HG03196 (cell line): ENCODE data around the gene KDM7A.

Experiments
- ATAC-seq: cut with Tn5 transposase; IDR thresholded peaks from one replicate; pipeline ENCODE4 v1.9.1; 2021; ENCODE audit not compliant: unreplicated experiment

The KDM7A gene

DNA sequence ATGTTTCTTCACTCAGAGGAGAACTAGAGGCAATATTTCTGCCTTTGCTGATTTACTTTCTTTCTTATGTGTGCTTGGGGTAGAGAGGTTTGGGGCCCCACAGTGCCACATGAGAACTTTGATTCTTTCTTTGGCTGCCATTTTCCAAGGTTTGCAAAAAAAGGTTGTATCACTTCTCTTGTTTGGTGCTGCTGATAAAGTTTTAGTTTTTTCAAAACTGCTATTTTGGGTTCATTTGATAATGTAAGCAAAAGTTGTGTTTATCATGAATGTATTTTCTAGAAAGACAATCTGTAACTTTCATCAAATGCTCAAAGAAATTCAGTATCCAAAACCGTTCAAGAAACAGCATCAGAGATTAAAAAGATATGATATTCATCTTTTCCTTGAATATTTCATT lies 83.4 kb downstream of the KDM7A start:
- ATAC-seq, result no peak

DNA sequence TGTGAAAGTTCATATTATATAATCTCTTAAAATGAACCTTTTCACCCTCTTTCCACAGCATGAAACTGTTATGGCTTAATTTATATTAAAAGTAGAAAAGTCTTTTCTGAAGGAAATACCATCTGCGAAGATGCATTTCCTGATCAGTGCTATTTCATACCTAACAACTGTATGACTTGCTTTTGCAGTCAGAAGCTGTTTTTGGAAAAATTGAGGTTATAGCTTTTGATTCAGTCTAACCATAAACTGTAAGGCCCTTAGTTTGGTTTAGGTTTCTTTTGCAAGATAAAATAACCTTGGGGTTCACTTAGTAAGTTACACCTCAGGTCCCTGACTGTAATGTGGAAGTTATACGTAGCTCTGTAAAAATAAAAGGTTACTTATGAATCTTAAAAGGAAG lies 91.3 kb downstream of the KDM7A start:
- no peak for ATAC-seq

DNA sequence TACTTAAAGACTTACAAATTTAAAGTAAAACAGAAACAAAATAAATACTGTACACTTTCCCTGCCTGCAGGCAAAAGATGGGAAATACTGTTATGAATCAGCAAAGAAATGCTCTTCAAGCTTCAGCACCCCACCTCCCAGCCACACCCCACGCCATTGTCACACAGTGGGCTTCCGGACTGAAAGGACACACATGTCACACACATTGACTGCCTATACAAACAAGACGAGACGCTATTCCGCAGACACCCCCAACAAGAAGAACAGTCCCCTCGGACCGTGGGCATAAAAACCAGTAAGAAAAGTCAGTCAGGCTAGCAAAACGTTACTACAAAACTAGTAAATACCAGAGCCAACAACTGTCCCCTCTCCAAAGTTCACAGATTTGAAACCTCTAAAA lies 91.8 kb downstream of the KDM7A start:
- ATAC-seq, result peak; percentile 90

DNA sequence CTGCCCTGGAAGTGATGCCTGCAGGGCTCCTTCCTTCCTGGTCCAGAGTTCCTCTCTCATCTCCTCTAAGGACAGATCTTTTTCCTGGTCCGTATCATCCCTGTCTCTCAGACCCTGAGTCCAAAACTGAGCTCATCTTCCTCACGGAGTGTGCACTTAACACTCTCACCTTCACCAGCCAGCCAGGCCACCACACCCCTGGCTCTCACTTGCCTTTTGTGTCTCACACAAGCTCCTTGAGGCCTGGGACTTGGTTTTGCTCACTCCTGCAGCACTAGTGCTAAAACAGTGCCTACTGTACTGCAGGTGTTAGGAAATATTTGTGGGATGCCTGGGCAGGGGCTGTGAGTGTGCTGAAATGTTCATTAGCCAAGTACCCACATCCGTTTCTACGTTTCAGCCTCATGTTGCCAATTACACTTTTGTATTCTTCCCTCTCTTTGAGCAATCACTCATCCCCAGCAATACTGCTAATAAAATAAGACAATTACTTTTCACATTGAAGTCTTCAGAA lies 92.6 kb downstream of the KDM7A start:
- ATAC-seq, result no peak

DNA sequence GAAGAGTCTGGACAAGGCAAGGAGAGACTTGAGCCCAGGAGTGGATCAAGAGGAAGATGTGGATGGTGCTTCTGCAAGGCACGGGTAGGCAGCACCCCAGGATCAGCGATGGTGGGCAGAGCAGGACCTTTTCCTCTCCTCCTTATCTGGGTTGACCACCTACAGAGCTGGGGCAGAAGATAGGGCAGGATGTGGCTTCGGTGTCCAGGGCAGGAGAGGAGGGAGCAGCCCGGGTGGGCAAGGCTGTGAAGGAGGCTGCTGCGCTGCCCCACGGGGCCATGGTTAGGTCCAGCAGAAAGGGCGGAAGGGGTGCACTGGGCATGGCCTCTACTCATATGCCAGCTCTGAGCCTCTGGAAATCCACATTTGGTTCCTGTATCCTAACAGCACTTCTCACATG lies 94.0 kb downstream of the KDM7A start:
- no peak for ATAC-seq

DNA sequence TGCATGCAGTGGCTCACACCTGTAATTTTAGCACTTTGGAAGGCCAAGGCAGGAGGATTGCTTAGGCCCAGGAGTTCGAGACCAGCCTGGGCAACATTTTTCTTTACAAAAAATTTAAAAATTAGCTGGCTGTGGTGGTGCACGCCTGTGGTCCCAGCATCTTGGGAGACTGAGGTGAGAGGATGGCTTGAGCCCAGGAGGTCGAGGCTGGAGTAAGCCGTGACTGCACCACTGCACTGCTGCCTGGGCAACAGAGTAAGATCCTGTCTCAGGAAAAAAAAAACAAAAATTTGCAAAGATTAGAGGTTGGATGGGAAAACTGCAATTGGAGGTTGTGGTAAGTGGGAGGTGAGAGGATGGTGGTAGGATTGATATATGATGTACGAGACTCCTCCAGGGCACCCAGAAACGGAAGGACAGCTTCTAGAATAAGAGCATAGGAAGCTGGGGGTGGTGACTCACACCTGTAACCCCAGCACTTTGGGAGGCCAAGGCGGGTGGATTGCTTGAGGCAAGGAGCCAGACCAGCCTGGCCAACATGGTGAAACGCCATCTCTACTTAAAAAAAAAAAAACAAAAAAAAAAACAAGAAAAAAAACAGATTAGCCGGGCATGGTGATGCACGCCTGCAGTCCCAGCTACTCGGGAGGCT lies 94.9 kb downstream of the KDM7A start:
- no peak for ATAC-seq

DNA sequence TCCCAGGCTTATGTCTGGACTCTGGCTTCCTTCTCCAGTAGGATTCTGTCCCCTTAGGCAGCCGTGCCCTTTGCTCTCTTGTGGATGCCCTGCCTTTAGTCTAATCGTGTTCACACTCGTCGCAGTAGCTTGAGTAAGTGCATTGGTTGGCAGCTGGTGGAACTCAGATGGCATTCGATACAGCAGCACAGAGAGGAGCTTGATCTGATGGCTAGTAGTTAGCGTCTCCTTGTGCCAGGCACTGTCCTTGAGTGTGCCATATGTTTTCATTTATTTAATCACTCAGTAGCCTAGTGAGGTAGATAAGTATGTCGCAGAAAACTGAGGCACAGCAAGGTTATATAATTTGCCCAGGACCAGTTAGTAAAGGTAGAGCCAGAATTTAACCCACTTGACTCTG lies 95.9 kb downstream of the KDM7A start:
- no peak for ATAC-seq

DNA sequence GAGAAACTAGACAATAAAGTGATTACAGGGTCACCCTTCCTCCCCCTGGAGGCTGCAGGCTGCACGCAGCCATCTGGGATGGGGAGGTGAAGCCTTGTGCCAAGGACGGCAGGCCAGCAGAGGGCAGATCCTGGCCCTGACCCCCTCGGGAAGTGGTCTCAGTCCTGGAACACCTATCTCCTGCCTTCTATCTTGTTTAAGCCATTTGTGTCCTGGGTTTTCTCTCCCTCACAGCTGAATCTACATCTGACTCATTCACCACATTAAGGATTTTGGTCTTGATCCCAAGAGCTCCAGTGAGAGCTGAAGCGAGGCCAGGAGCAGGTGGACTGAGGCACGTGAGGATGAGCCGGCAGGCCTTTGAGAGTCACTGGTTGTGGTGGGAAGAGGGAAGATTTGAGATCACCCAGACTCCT lies 97.7 kb downstream of the KDM7A start:
- ATAC-seq, result no peak

DNA sequence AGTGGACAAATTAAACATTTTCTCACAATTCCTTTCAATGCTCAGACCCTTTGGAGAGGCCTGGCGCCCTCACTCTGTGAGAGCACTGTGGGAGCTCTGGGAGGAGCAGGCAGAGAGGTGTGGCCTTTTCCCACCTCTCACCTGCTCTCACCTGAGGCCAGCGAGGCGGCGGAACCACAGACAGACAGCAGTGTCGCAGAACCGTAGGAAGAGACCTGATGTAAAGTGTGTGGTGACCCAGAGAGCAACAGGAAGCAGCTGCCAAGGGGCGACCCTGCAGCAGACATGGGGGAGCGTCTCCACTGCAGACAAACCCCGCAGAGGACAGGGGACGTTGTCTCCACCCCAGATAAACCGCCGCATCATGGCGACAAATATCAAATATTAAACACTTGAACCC lies 98.4 kb downstream of the KDM7A start:
- no peak for ATAC-seq

DNA sequence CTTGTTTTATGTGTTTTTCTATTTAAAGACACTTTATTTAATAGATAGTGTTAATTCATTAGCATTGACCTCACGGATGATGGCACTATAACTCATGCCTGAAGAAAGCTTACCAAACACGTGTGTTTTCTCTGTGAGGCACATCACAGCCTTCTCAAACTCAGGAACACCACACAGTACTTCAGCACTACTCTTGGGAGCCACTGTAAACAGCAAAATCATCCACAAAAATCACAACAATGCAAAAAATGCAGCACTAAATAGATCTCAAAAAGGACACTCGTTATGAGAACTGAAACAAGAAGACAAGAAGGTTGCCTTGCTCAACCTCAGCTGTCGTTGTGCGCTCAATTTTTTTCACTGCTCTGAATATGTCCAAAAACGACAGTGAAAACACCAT lies 102.0 kb downstream of the KDM7A start:
- ATAC-seq, result no peak

DNA sequence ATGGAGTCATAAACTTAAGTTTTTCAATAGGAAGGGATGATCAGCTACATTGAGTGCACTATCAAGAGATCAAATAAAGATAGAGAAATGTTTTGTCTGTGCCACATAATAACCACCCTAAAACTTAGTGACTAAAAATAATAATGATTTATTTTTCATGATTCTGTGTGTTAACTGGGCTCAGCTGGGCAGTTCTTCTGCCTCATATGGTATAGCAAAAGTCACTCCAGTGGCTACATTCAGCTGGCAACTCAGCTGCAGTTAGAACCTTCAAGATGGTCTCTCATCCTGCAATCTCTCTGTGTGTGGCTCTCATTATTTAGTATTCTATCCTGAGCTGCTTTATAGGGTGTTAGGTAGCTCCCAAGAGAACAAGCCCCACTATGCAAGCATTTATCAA lies 106.2 kb downstream of the KDM7A start:
- ATAC-seq, result no peak

DNA sequence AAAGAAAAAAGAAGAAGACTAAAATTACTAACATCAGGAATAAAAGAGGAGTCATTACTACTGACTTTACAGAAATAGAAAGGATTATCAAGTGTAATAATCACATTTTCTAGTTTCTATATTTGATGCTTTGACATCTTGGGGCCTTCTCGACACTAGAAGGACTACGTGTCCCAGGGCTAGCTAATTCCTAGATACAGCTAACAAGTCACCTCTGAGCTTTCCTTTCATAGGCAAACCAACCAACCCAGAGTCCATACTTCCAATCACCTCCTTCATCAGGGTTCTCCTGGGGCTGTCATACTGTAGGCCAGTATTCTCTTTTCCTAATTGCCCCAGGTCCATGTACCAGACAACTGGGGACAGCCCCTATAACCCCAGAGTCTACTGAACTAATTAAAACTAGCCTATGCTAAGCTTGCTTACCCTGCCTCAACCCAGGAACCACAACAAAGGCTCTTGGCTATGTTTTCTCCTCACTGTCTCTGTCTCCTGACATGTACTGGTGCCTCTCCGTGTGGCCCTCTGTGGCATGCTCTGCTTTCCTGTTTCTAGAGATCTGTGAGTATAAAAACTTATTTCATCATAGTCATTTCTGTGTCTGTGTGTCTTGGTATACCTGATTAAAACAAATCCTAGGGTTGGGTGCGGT lies 107.4 kb downstream of the KDM7A start:
- ATAC-seq, result no peak

DNA sequence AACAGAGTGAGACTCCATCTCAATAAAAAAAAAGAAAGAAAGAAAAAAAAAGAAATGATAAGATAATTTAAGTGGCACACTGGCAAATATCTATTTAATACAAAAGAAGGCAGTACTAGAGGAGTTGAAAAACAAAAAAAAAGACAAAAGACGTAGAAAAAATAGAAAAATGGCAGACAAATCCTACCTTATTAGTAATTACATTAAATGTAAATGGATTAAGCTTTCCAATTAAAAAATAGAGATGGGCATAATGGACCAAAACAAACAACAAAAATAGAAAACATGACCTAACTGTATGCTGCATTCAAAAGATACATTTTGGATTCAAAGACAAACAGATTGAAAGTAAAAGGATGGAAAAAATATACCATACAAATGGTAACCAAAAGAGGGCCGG lies 108.8 kb downstream of the KDM7A start:
- ATAC-seq, result no peak

DNA sequence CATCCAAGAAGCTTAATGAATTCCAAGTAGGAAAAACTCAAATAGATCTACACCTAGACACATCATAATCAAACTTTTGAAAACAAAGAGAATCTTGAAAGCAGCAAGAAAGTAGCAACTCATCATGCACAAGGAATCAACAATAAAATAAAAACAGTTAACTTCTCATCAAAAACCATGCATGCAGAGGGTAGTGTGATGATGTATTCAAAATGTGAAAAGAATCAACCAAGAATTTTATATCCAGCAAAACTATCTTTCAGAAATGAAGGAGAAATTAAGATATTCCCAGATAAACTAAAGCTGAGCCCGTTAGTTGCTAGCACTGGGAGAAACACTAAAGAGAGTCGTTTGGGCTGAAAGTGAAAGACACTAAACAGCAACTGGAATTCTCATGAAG lies 109.7 kb downstream of the KDM7A start:
- no peak for ATAC-seq

DNA sequence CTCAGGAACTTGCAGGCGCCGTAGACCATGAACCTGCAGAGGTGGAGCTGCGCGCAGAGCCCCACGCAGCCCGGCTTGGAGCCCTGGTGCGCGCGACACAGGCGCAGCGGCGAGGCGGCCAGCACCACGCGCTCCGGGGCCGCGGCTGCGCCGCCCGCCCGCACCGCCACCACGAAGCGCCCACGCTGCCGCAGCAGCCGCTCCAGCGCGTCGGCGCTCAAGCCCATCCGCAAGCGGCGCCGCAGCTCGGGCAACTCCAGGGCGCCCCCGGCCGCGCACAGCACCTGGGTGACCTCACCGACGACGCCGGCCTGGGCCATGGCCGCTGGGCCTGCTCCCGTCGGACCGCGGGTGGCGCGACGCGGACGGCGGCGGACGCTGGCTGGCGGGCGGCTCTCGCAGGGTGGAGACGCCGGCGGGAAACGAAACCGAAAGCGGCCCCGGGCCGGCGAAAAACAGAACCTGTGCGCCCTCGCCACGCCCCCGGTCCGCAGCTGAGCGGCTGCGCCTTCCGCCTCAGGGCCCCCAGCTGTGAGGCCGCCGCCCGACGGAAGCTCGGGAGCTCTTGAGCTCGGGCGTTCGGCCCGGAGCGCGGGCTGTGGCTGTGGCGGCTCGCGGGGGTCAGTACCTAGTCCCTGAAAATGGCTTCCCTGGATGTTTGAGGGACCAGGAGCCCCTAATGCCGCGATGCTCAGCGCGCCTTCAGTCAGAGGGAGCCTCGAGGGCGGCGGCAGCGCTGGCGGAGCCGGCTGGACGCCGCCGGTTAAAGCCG lies 114.1 kb downstream of the KDM7A start, which contains the start of gene PARP12:
PARP12 (minus strand) TSS at position 424 of the 772 bp plus-strand sequence; CDS start at position 320, 104 bp downstream.
- ATAC-seq, result peak; percentile 94

DNA sequence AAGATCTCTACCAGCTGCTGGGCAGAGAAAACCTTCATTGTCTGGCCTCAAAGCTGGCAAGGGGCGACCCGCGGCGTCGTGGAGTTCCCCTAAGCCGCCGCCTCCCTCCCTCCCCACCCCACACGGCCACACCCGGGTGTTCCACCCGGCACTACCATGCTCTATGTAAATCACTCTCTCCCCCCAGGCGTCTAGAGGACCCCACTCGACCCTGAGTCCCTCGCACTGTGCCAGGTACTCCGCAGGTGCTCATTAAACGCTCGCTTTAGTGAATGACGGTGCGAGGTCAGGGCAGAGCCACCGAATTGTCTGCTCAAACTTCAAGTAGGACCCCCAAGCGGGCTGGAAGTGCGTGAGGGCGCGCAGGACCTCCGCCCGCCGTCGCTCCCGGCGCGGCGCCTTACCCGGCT lies 114.7 kb downstream of the KDM7A start:
- ATAC-seq, result peak; percentile 32

DNA sequence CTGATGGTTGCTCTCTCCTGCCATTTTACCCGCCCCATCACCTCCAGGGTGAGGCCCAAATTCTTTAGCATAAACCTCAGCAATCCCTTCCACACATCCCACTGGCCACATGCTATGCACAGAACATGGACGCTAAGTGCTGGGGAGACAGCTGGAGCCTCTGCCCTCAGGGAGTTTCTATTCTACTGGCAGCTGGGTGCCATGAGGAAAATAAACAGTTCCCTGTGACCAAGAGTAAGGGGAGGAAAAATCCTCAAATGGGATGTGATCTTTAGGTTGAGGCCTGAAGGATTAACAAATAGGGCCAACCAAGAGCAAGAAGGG lies 115.2 kb downstream of the KDM7A start:
- no peak for ATAC-seq

DNA sequence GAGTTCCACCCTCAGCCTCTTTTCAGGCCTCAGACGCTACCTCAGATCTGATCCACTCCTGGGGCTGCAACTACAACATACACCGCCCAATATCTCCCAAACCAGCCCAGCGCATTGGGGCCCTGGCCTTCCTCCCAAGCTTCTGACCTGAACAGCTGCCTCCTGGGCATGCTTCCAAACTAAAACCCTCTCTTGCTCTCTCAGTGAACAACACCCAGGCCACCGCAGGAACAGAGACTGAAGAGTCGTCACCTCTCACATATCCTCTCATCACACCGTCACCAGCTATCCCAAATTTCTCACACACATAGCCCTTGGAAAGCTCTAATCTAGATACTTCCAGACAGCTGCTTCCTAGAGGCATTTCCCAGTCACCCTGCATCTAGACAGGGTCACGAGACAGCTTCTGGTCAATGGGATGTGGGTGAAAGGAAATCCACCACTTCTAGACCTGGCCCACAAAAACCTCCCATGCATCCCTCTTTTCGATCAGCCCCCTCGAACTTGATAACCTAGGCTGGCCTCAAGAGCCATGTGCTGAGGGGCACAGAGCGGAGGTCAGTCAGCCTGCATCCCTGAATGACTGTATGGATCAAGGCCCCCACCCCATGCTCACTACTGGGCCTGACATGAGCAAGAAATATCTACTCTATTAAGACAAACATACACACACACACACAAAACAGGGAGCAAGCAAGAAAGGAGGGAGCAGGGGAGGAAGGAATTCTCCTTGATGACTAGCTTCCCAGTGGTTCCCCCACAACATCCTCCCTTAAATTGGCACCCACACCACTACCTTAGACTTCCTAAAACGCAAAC lies 115.8 kb downstream of the KDM7A start:
- no peak for ATAC-seq

DNA sequence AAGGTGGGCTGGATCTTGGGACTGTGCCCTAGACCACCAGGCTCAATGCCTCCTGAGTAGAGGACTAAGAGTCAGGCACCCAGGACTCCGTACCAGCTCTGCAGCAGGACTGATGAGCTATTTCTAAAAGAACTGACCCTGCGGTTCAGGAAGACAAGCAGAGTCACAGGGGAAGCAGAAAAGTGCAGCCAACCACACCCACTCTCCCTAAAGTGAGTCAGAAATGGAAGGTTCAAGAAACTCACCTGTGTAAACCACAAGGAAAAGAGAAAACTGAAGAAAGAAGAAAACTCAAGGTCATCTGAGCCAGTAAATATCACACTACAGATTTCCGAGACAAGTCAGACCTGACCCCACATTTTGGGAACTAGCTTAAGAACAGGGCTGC lies 116.5 kb downstream of the KDM7A start:
- ATAC-seq, result no peak

DNA sequence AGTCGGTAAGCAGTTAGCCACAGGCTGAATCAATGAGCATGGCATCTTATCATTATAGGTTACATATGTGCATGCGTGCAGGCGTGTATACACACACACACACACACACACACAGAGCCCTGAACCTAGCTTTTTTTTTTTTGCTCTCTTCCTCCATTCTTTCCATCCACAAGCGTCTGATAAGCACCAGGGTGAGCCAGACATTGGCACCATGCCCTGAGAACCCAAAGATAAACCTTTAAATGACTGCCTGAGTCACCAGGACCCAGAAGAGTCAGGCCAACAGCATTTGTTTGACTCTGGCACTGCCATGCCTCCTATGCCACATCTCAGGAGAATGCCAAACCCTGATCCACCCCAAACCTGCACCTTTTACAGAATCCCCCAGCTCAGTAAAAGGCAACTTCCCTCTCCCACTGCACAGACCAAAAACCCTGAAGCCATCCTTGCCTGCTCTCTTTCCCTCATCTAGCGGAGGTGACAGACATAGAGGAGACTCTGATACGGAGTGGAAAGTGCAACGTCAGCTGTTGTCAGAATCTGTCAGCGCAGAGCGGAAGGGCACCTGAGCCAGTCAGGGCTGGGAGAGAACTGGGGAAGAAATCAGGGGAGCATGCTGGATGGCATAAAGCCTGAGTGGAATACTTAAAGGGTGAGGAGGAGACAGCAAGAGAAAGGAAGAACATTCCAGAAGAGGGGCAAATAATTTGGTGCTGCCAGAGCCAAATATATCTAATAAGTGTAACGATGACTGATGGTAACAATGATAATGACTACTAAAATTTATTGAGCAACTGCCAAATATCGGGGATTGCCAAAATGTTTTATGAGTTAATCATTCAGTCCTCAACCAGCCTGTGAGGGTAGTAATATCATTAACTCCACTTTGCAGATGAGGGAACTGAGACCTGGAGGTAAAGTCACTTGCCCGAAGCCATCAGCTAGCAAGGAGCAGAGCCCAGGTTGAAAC lies 117.2 kb downstream of the KDM7A start:
- no peak for ATAC-seq
